Panc1 (cell line): Measurements from ENCODE around the gene IGBP1. TPM values are rescaled to one million over a fixed set of nuclear protein-coding genes. Genes with fewer than 3 reads are reported as not detected.

Experiments used
- ATAC-seq: fragments of 200-7000 bp; cut with Tn5 transposase; 2 replicates; pipeline ENCODE4 v1.9.1; 2020; ENCODE audit warnings: mild to moderate bottlenecking, moderate library complexity
- BruUV-seq: library from RNA; stranded (reverse); fragments of 400-500 nt; replicated peaks from 2 replicates; lab custom pipeline; 2021; lab: Mats Ljungman, UMichigan
- CTCF ChIA-PET: fragments of 300-600 bp; sonication (Branson Sonifier 250); formaldehyde crosslinking; loops from one replicate; lab custom pipeline; 2022; ENCODE audit warnings: antibody characterized with exemption; lab: Charles Lee
- POLR2A ChIA-PET: fragments of 300-600 bp; sonication (Branson Sonifier 250); formaldehyde crosslinking; loops from one replicate; lab custom pipeline; 2022; ENCODE audit warnings: antibody characterized with exemption; lab: Charles Lee
- DNase-seq: peaks from one replicate; pipeline ENCODE4 v3.0.0-alpha.2; 2010; ENCODE audit warnings: low read depth, low spot score
- H3K27ac ChIP-seq: 2 replicates; pipeline ENCODE4 v1.5.1; 2011; ENCODE audit warnings: mild to moderate bottlenecking, low read length, inconsistent platforms
- H3K27me3 ChIP-seq: fragments of 200-500 bp; sonication (Bioruptor generic); 2 replicates; pipeline ENCODE4 v1.6.0; 2014; ENCODE audit warnings: low read length, inconsistent platforms; ENCODE audit not compliant: control insufficient read depth, insufficient read depth
- H3K36me3 ChIP-seq: fragments of 200-500 bp; sonication (Bioruptor generic); 2 replicates; pipeline ENCODE4 v1.5.1; 2014; ENCODE audit warnings: inconsistent platforms, mild to moderate bottlenecking, low read length, moderate library complexity; ENCODE audit not compliant: control insufficient read depth, insufficient read depth
- H3K4me1 ChIP-seq: 2 replicates; pipeline ENCODE4 v1.5.1; 2011; ENCODE audit warnings: inconsistent platforms, mild to moderate bottlenecking, low read length, moderate library complexity; ENCODE audit not compliant: control insufficient read depth, insufficient read depth
- H3K4me3 ChIP-seq, 2 experiments: 2 replicates each; pipeline ENCODE4 v1.5.1; 2011 to 2012; ENCODE audit warnings: low read depth in 2 of 2, low read length in 2 of 2, mild to moderate bottlenecking in 2 of 2, inconsistent platforms in 1 of 2, moderate library complexity in 1 of 2
- H3K9me3 ChIP-seq: fragments of 200-500 bp; sonication (Bioruptor generic); 2 replicates; pipeline ENCODE4 v1.5.1; 2014; ENCODE audit warnings: low read depth, mild to moderate bottlenecking, inconsistent platforms, low read length, moderate library complexity; ENCODE audit not compliant: control insufficient read depth, insufficient read depth
- POLR2AphosphoS5 ChIP-seq: IDR thresholded peaks from 2 replicates; pipeline ENCODE4 v1.6.1; 2012; ENCODE audit warnings: mild to moderate bottlenecking, low read depth, low read length, moderate library complexity
- SIN3A ChIP-seq: IDR thresholded peaks from 2 replicates; pipeline ENCODE4 v1.6.1; 2012; ENCODE audit warnings: low read depth, mild to moderate bottlenecking, low read length, moderate library complexity, borderline replicate concordance; ENCODE audit not compliant: insufficient read depth
- TCF7L2 ChIP-seq: IDR thresholded peaks from 2 replicates; pipeline ENCODE4 v1.6.1; 2011; ENCODE audit warnings: mild to moderate bottlenecking, low read depth, low read length, inconsistent platforms
- in situ Hi-C: cut with HindIII; loops from 2 replicates; pipeline ENCODE4 v1.10.0; 2016; ENCODE audit warnings: low sequenced_read_pairs, low pct_unique_long_range_greater_than_20kb
- intact Hi-C: fragments of 100-400 bp; cut with micrococcal nuclease; formaldehyde crosslinking; loops from one replicate; pipeline ENCODE4 v1.10.0; 2022; ENCODE audit not compliant: unreplicated experiment
- total RNA-seq: library from RNA; stranded (reverse); gene quantifications from one replicate; pipeline ENCODE4 v1.2.1, GENCODE V29; 2021; ENCODE audit not compliant: unreplicated experiment
- TF ChIP-seq, protein P1 (sequence below): fragments of 450-650 bp; IDR thresholded peaks from 2 replicates; pipeline ENCODE4 v1.5.1; 2017; ENCODE audit warnings: mild to moderate bottlenecking
- TF ChIP-seq, protein P2 (sequence below), 2 experiments: IDR thresholded peaks; 2 replicates each; pipeline ENCODE4 v1.6.1; 2011 to 2012; ENCODE audit warnings: low read depth in 2 of 2, control low read depth in 1 of 2, low read length in 1 of 2, mild to moderate bottlenecking in 1 of 2, moderate library complexity in 1 of 2; ENCODE audit not compliant: insufficient read depth in 1 of 2

The IGBP1 gene
- total RNA-seq, 1 experiment from 2014 or later, result 36.9 TPM

DNA sequence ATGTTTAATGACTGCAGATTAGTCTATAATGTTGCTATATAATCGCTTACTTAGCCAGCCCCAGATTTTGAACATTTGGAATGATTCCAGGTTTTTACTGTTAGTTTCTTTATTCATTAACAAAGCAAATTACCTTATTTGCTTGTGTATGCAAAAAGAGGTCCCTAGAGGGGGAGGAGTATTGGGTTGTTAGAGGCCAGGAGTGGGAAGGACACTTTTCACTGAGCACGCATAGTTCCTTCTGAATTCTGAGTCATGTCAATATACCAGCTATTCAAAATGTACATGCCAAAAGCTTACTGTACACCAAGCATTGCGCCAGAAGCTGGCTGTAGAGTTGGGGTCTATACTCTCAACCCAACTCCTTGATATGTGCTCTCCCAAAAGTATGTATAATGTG is 39.0 kb downstream of the IGBP1 start:
- no TSS peak for BruUV-seq
- intact Hi-C loops (no loop called here), in situ Hi-C loops (no loop called here)
- Histone ChIP-seq H3K4me3 (no peak overlapping the region), H3K36me3 (no peaks in the 10 kb centered on the region), H3K9me3 (no peaks in the 10 kb centered on the region), H3K27me3 (no peaks in the 10 kb centered on the region), H3K4me1 (peaks cover 11% of the 10 kb centered on the region), H3K27ac (no peak overlapping the region)
- ChIA-PET POLR2A (no interaction called here), CTCF (no interaction called here)
- DNase-seq (no peak), ATAC-seq (no peak)
- no peak for TF ChIP-seq POLR2AphosphoS5
- no peak for TF ChIP-seq TCF7L2
- TF ChIP-seq, protein P1, sequence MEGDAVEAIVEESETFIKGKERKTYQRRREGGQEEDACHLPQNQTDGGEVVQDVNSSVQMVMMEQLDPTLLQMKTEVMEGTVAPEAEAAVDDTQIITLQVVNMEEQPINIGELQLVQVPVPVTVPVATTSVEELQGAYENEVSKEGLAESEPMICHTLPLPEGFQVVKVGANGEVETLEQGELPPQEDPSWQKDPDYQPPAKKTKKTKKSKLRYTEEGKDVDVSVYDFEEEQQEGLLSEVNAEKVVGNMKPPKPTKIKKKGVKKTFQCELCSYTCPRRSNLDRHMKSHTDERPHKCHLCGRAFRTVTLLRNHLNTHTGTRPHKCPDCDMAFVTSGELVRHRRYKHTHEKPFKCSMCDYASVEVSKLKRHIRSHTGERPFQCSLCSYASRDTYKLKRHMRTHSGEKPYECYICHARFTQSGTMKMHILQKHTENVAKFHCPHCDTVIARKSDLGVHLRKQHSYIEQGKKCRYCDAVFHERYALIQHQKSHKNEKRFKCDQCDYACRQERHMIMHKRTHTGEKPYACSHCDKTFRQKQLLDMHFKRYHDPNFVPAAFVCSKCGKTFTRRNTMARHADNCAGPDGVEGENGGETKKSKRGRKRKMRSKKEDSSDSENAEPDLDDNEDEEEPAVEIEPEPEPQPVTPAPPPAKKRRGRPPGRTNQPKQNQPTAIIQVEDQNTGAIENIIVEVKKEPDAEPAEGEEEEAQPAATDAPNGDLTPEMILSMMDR, result no peak
- TF ChIP-seq SIN3A, result no peak
- TF ChIP-seq, protein P2, sequence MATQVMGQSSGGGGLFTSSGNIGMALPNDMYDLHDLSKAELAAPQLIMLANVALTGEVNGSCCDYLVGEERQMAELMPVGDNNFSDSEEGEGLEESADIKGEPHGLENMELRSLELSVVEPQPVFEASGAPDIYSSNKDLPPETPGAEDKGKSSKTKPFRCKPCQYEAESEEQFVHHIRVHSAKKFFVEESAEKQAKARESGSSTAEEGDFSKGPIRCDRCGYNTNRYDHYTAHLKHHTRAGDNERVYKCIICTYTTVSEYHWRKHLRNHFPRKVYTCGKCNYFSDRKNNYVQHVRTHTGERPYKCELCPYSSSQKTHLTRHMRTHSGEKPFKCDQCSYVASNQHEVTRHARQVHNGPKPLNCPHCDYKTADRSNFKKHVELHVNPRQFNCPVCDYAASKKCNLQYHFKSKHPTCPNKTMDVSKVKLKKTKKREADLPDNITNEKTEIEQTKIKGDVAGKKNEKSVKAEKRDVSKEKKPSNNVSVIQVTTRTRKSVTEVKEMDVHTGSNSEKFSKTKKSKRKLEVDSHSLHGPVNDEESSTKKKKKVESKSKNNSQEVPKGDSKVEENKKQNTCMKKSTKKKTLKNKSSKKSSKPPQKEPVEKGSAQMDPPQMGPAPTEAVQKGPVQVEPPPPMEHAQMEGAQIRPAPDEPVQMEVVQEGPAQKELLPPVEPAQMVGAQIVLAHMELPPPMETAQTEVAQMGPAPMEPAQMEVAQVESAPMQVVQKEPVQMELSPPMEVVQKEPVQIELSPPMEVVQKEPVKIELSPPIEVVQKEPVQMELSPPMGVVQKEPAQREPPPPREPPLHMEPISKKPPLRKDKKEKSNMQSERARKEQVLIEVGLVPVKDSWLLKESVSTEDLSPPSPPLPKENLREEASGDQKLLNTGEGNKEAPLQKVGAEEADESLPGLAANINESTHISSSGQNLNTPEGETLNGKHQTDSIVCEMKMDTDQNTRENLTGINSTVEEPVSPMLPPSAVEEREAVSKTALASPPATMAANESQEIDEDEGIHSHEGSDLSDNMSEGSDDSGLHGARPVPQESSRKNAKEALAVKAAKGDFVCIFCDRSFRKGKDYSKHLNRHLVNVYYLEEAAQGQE (IDR thresholded peaks at IDR 0.05; ENCODE audit: insufficient read depth in 1 of 2, low read depth in 2 of 2, low read length in 1 of 2), result no peak

DNA sequence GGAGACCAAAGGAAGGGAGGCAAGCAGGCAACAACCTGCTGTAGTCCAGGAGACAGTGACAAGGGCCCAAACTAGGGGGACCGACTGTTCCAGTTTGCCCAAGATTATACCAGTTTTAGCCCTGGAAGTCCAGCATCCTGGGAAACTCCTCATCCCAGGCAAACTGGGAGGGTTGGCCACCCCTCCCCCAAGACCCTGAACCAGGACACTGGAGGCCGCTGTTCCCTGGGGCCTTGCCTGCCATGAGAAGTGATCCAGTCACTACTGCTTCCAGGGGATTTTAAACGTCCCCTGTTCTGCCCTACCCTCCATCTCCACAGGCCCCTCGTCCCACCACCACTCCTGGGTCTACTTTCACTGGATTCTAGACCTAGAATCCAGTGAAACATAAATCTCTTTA is 39.7 kb downstream of the IGBP1 start:
- no peaks in the 10 kb centered on the region for H3K27me3 ChIP-seq
- in situ Hi-C loops (no loop called here), intact Hi-C loops (no loop called here)
- peaks cover 8% of the 10 kb centered on the region; the same call in 1 of the 2 replicates for H3K4me1 ChIP-seq
- CTCF ChIA-PET, result no interaction called here
- no peak for ATAC-seq
- POLR2A ChIA-PET, result no interaction called here
- no peaks in the 10 kb centered on the region for H3K36me3 ChIP-seq
- H3K9me3 ChIP-seq, result no peaks in the 10 kb centered on the region
- TF ChIP-seq TCF7L2, result no peak
- TF ChIP-seq, protein P1, result no peak
- TF ChIP-seq, protein P2 (IDR thresholded peaks at IDR 0.05; ENCODE audit: insufficient read depth in 1 of 2, low read depth in 2 of 2, low read length in 1 of 2), result no peak
- TF ChIP-seq SIN3A, result no peak
- no peak for TF ChIP-seq POLR2AphosphoS5
- H3K27ac ChIP-seq, result no peak overlapping the region
- no TSS peak for BruUV-seq
- DNase-seq, result no peak
- H3K4me3 ChIP-seq, result no peak overlapping the region
